ENCODE data around the gene CCNQ. TPM values are rescaled to one million over a fixed set of nuclear protein-coding genes. Genes with fewer than 3 reads are reported as not detected.

Gene CCNQ
- 24.5 and 31.8 TPM in 2 replicates for total RNA-seq

GRCh38 chrX:153598541-153599191 is at the start of gene CCNQ:
CCNQ (minus strand) TSS chrX:153599139; CDS start chrX:153599073, 66 bp downstream.

GRCh38 chrX:153646620-153647373 is 47.9 kb upstream of the CCNQ start, which contains the start of gene DUSP9:
DUSP9 (plus strand) TSS chrX:153647203; CDS start chrX:153647954, 751 bp downstream.

Other genes starting within 250 kb of the CCNQ start
- gene PNMA6E, start 197.8 kb downstream of the CCNQ start, total RNA-seq, result not detected in 2 replicates
- gene ZFP92, start 187.7 kb downstream of the CCNQ start, total RNA-seq, result 0.83 and 1.5 TPM in 2 replicates
- gene TREX2, start 153.1 kb downstream of the CCNQ start, total RNA-seq, result 0.18 and 1.8 TPM in 2 replicates
- gene HAUS7, start 128.6 kb downstream of the CCNQ start, total RNA-seq, result 14.3 and 18.2 TPM in 2 replicates
- 34.1 and 66.8 TPM in 2 replicates for gene BGN, start 104.2 kb downstream of the CCNQ start, total RNA-seq
- gene ATP2B3, start 81.5 kb downstream of the CCNQ start, total RNA-seq, result under 0.01 and 0.09 TPM in 2 replicates
- gene DUSP9, start 48.1 kb upstream of the CCNQ start, total RNA-seq, result not detected in 2 replicates
- 0.59 and 0.92 TPM in 2 replicates for gene PNCK, start 74.7 kb upstream of the CCNQ start, total RNA-seq
- gene SLC6A8, start 88.8 kb upstream of the CCNQ start, total RNA-seq, result 19.3 and 22.3 TPM in 2 replicates
- gene BCAP31, start 125.2 kb upstream of the CCNQ start, total RNA-seq, result 156 and 184 TPM in 2 replicates
- 17.2 and 25.5 TPM in 2 replicates for gene ABCD1, start 125.7 kb upstream of the CCNQ start, total RNA-seq
- 6.2 and 24.6 TPM in 2 replicates for gene PLXNB3, start 165.1 kb upstream of the CCNQ start, total RNA-seq
- under 0.01 and 2.2 TPM in 2 replicates for gene SRPK3, start 181.9 kb upstream of the CCNQ start, total RNA-seq
- 46.9 and 57.2 TPM in 2 replicates for gene IDH3G, start 195.2 kb upstream of the CCNQ start, total RNA-seq
- gene SSR4, start 195.5 kb upstream of the CCNQ start, total RNA-seq, result 49.2 and 134 TPM in 2 replicates
- under 0.01 and 0.18 TPM in 2 replicates for gene PDZD4, start 231.4 kb upstream of the CCNQ start, total RNA-seq

All from smooth muscle cell of the umbilical artery (primary cell).